K562 (cell line): ENCODE results near the gene ANKRD24. TPM values are rescaled to one million over a fixed set of nuclear protein-coding genes. Genes with fewer than 3 reads are reported as not detected.

Experiments used
- ATF3 ChIP-seq, 2 experiments: fragments of 450-650 bp in 1 of 2; sonication (generic) in 1 of 2; formaldehyde crosslinking in 1 of 2; IDR thresholded peaks in 1 of 2; conservative IDR thresholded peaks in 1 of 2; 2 replicates each; pipeline versions ENCODE4 v1.6.1 to v1.8.1; 2016 to 2023; ENCODE audit warnings: mild to moderate bottlenecking in 2 of 2, moderate library complexity in 2 of 2, inconsistent platforms in 1 of 2, missing genetic modification reagents in 1 of 2
- ATF7 ChIP-seq: fragments of 450-650 bp; IDR thresholded peaks from 2 replicates; pipeline ENCODE4 v1.7.1; 2014; ENCODE audit warnings: mild to moderate bottlenecking, moderate library complexity
- ELF2 ChIP-seq: fragments of 250-450 bp; sonication (Bioruptor Pico); IDR thresholded peaks from 2 replicates; pipeline ENCODE4 v1.5.0; 2021; ENCODE audit warnings: mild to moderate bottlenecking
- HIVEP1 ChIP-seq: fragments of 250-450 bp; sonication (Bioruptor Pico); IDR thresholded peaks from 2 replicates; pipeline ENCODE4 v1.4.0; 2020; ENCODE audit warnings: mild to moderate bottlenecking
- HLTF ChIP-seq: fragments of 450-650 bp; IDR thresholded peaks from 2 replicates; pipeline ENCODE4 v1.6.1; 2016
- HNRNPL ChIP-seq: fragments of 200-400 bp; formaldehyde crosslinking; IDR thresholded peaks from 2 replicates; pipeline ENCODE4 v1.6.1; 2017; ENCODE audit warnings: low read depth, mild to moderate bottlenecking, low read length
- MNT ChIP-seq, 2 experiments: fragments of 450-650 bp; conservative IDR thresholded peaks; 2 replicates each; pipeline ENCODE4 v1.6.1; 2017; ENCODE audit warnings: mild to moderate bottlenecking in 2 of 2, moderate library complexity in 2 of 2
- MYC ChIP-seq, 2 experiments: fragments of 250-450 bp in 1 of 2; sonication (Bioruptor Pico) in 1 of 2; IDR thresholded peaks; 2 replicates each; pipeline versions ENCODE4 v1.5.1 to v1.6.1; 2012 to 2021; ENCODE audit warnings: low read depth in 2 of 2, borderline replicate concordance in 1 of 2, improper control_type of control experiment in 1 of 2, low read length in 1 of 2, mild to moderate bottlenecking in 1 of 2, moderate library complexity in 1 of 2
- RAD21 ChIP-seq, 2 experiments: fragments of 250-450 bp in 1 of 2; fragments of 450-650 bp in 1 of 2; sonication (Bioruptor Pico) in 1 of 2; formaldehyde crosslinking in 1 of 2; IDR thresholded peaks in 1 of 2; conservative IDR thresholded peaks in 1 of 2; 2 replicates each; pipeline versions ENCODE4 v1.4.0 to v1.8.0; 2020 to 2022; ENCODE audit warnings: mild to moderate bottlenecking in 2 of 2, moderate library complexity in 1 of 2
- RNF2 ChIP-seq: sonication (generic); IDR thresholded peaks from 2 replicates; pipeline ENCODE4 v1.6.1; 2016
- SP1 ChIP-seq: sonication (generic); formaldehyde crosslinking; IDR thresholded peaks from 2 replicates; pipeline ENCODE4 v1.8.1; 2022; ENCODE audit warnings: mild to moderate bottlenecking, missing genetic modification reagents
- SRSF3 ChIP-seq: fragments of 200-400 bp; formaldehyde crosslinking; IDR thresholded peaks from 2 replicates; pipeline ENCODE4 v1.6.1; 2016; ENCODE audit warnings: mild to moderate bottlenecking, low read length, moderate library complexity; ENCODE audit not compliant: insufficient read depth
- TCF7 ChIP-seq: sonication (generic); IDR thresholded peaks from 2 replicates; pipeline ENCODE4 v1.6.1; 2016; ENCODE audit warnings: antibody characterized with exemption, borderline replicate concordance
- TEAD2 ChIP-seq: fragments of 450-650 bp; IDR thresholded peaks from 2 replicates; pipeline ENCODE4 v1.6.1; 2016; ENCODE audit warnings: missing genetic modification characterization, control low read depth, missing compliant biosample characterization
- TRIM28 ChIP-seq: fragments of 450-650 bp; IDR thresholded peaks from 2 replicates; pipeline ENCODE4 v1.6.1; 2017
- ZBTB11 ChIP-seq, 3 experiments: fragments of 200-800 bp in 1 of 3; fragments of 250-450 bp in 1 of 3; fragments of 450-650 bp in 1 of 3; sonication (Bioruptor Pico) in 1 of 3; sonication (Bioruptor generic) in 1 of 3; formaldehyde crosslinking in 1 of 3; IDR thresholded peaks; 2 replicates each; pipeline versions ENCODE4 v1.6.1 to v1.8.0; 2016 to 2022; ENCODE audit warnings: mild to moderate bottlenecking in 2 of 3, missing genetic modification characterization in 2 of 3, missing compliant biosample characterization in 1 of 3, moderate library complexity in 1 of 3
- ZBTB26 ChIP-seq: fragments of 450-650 bp; formaldehyde crosslinking; IDR thresholded peaks from 2 replicates; pipeline ENCODE4 v1.4.0; 2022; ENCODE audit warnings: missing genetic modification characterization
- ZNF23 ChIP-seq: fragments of 250-450 bp; sonication (Bioruptor Pico); IDR thresholded peaks from 2 replicates; pipeline ENCODE4 v1.4.0; 2020; ENCODE audit warnings: mild to moderate bottlenecking
- ZNF354B ChIP-seq: fragments of 250-450 bp; sonication (Bioruptor Pico); IDR thresholded peaks from 2 replicates; pipeline ENCODE4 v1.4.0; 2020
- ZNF699 ChIP-seq: fragments of 250-450 bp; sonication (Bioruptor Pico); IDR thresholded peaks from 2 replicates; pipeline ENCODE4 v1.8.0; 2021; ENCODE audit warnings: mild to moderate bottlenecking, moderate library complexity; ENCODE audit not compliant: insufficient replicate concordance
- ZNF766 ChIP-seq: fragments of 200-800 bp; sonication (Bioruptor generic); conservative IDR thresholded peaks from 2 replicates; pipeline ENCODE4 v1.6.1; 2016; ENCODE audit warnings: missing genetic modification characterization, missing compliant biosample characterization
- polyA plus RNA-seq, 8 experiments: library from polyadenylated mRNA; depleted of rRNA in 4 of 8; stranded (reverse) in 5 of 8; unstranded in 3 of 8; fragments of >200 nt; fragmentation: Nextera tagmentation in 2 of 8; fragmentation: Illumina TruSeq in 1 of 8; extraction: Ambion mirVana in 2 of 8; extraction: Trizol in 1 of 8; gene quantifications; 2 replicates each; pipeline versions ENCODE4 v1.2.1 to v1.2.3, GENCODE V29; 2011 to 2014; ENCODE audit warnings: inconsistent platforms in 1 of 8, missing spikeins in 1 of 8
- total RNA-seq, 7 experiments: library from RNA; depleted of rRNA in 6 of 7; stranded (reverse); fragments of >200 nt in 6 of 7; fragmentation: Illumina TruSeq in 2 of 7; extraction: Trizol in 2 of 7; gene quantifications; 2 replicates each; pipeline versions ENCODE4 v1.2.1 to v1.2.3, GENCODE V29; 2011 to 2021; ENCODE audit warnings: low replicate concordance in 1 of 7

ANKRD24 gene
- total and polyA plus RNA-seq, 9 of the 15 experiments (the other 6 are each of a cell fraction or from before 2014, with no cell fraction given): 0.07 to 0.12 (median 0.09) TPM; not detected in 5

- TF ChIP-seq ZBTB26 (CRISPR knock-in tag): no peak
- TF ChIP-seq ZNF354B (CRISPR knock-in tag): no peak
- TF ChIP-seq ZNF766 (CRISPR knock-in tag): no peak
- TF ChIP-seq MNT (conservative IDR thresholded peaks at IDR 0.05): no peak
- no peak for TF ChIP-seq TEAD2 (tag)
- no peak for TF ChIP-seq ZBTB11 (CRISPR knock-in tag; IDR thresholded peaks at IDR 0.05)
- TF ChIP-seq HNRNPL: no peak
- TF ChIP-seq TRIM28: no peak
- no peak for TF ChIP-seq HIVEP1 (CRISPR knock-in tag)
- TF ChIP-seq ATF3 (IDR thresholded peaks at IDR 0.05): no peak
- no peak for TF ChIP-seq ATF3 (CRISPR knock-in tag; conservative IDR thresholded peaks at IDR 0.05)
- TF ChIP-seq ZNF23 (CRISPR knock-in tag): no peak
- no peak for TF ChIP-seq SRSF3
- TF ChIP-seq HLTF: peak; percentile 97; the same call in 1 of the 2 replicates
- TF ChIP-seq RAD21 (CRISPR knock-in tag; conservative IDR thresholded peaks at IDR 0.05 in 1 of 2, IDR thresholded peaks at IDR 0.05 in 1 of 2): peak in 1 of 2 experiments; percentile 62; a peak in 2 of 4 replicates
- no peak for TF ChIP-seq TCF7
- 0 out of 2 replicates have a peak, but pooled peaks have one; percentile 27 for TF ChIP-seq SP1 (CRISPR knock-in tag)
- TF ChIP-seq ATF7: 0 out of 2 replicates have a peak, but pooled peaks have one; percentile 36
- TF ChIP-seq ELF2 (CRISPR knock-in tag): no peak
- TF ChIP-seq RNF2: no peak
- no peak for TF ChIP-seq ZNF699 (CRISPR knock-in tag)
- TF ChIP-seq MYC (IDR thresholded peaks at IDR 0.05; ENCODE audit: low read depth, low read length): no peak
- TF ChIP-seq MYC (CRISPR knock-in tag; IDR thresholded peaks at IDR 0.05; ENCODE audit: borderline replicate concordance, low read depth): no peak
Measured at GRCh38 chr19:4233282-4233853, 50.9 kb downstream of the ANKRD24 start (continued).
